ENCODE results near the gene SLC25A39. TPM values are rescaled to one million over a fixed set of nuclear protein-coding genes. Genes with fewer than 3 reads are reported as not detected.
A peak's percentile ranks its signal among the peaks of the same experiment; 100 is the strongest.

SLC25A39 gene
- total and polyA plus RNA-seq, 9 of the 15 experiments (the other 6 are each of a cell fraction or from before 2014, with no cell fraction given): 4.8 to 267 (median 140) TPM

GRCh38 chr17:44283344-44284023 is 41.1 kb downstream of the SLC25A39 start (continued):
- TF ChIP-seq NFIX (CRISPR knock-in tag; IDR thresholded peaks at IDR 0.05; ENCODE audit: low read depth) (no peak), RCOR1 (IDR thresholded peaks at IDR 0.05; ENCODE audit: borderline replicate concordance in 1 of 2, low read depth in 2 of 2, low read length in 2 of 2) (no peak), ZNF75A (CRISPR knock-in tag; IDR thresholded peaks at IDR 0.05) (no peak), CBFA2T3 (IDR thresholded peaks at IDR 0.05) (peak; percentile 38), HDAC2 (IDR thresholded peaks at IDR 0.05) (0 out of 2 replicates have a peak, but pooled peaks have one; percentile 22), TARDBP (IDR thresholded peaks at IDR 0.05) (no peak), TCFL5 (CRISPR knock-in tag; conservative IDR thresholded peaks at IDR 0.05) (no peak), EZH2 (IDR thresholded peaks at IDR 0.05; ENCODE audit: borderline replicate concordance, low read depth, low read length) (no peak), PBX2 (CRISPR knock-in tag; IDR thresholded peaks at IDR 0.05; ENCODE audit: low read depth) (no peak), PBX2 (tag; conservative IDR thresholded peaks at IDR 0.05; ENCODE audit: low read depth) (no peak), MXD1 (CRISPR knock-in tag; IDR thresholded peaks at IDR 0.05; ENCODE audit: borderline replicate concordance, poor library complexity, severe bottlenecking) (no peak), GATA2 (CRISPR knock-in tag; IDR thresholded peaks at IDR 0.05) (no peak), RBBP5 (IDR thresholded peaks at IDR 0.05; ENCODE audit: borderline replicate concordance, insufficient read depth, low read length, poor library complexity, severe bottlenecking) (no peak)
- TF ChIP-seq, protein P1, sequence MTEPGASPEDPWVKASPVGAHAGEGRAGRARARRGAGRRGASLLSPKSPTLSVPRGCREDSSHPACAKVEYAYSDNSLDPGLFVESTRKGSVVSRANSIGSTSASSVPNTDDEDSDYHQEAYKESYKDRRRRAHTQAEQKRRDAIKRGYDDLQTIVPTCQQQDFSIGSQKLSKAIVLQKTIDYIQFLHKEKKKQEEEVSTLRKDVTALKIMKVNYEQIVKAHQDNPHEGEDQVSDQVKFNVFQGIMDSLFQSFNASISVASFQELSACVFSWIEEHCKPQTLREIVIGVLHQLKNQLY (CRISPR knock-in tag; conservative IDR thresholded peaks at IDR 0.05): no peak
- TF ChIP-seq, protein P2, sequence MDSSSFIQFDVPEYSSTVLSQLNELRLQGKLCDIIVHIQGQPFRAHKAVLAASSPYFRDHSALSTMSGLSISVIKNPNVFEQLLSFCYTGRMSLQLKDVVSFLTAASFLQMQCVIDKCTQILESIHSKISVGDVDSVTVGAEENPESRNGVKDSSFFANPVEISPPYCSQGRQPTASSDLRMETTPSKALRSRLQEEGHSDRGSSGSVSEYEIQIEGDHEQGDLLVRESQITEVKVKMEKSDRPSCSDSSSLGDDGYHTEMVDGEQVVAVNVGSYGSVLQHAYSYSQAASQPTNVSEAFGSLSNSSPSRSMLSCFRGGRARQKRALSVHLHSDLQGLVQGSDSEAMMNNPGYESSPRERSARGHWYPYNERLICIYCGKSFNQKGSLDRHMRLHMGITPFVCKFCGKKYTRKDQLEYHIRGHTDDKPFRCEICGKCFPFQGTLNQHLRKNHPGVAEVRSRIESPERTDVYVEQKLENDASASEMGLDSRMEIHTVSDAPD (CRISPR knock-in tag; IDR thresholded peaks at IDR 0.05): no peak
